Thyroid gland (tissue), 4 donors: ENCODE measurements around the gene SMIM32.

ENCODE experiments used
- POLR2A ChIP-seq, 2 donors: fragments of 450-650 bp; IDR thresholded peaks; one replicate each; pipeline ENCODE4 v1.6.1; 2017; ENCODE audit warnings: antibody characterized with exemption in 2 of 2, mild to moderate bottlenecking in 2 of 2, moderate library complexity in 1 of 2
- TF ChIP-seq, protein P1 (sequence below), 6 experiments: fragments of 200-600 bp in 3 of 6; fragments of 450-650 bp in 3 of 6; sonication (generic) in 3 of 6; IDR thresholded peaks; one replicate each; pipeline ENCODE4 v1.5.1; 2016 to 2019; ENCODE audit warnings: antibody characterized with exemption in 6 of 6, mild to moderate bottlenecking in 2 of 6, inconsistent platforms in 1 of 6, moderate library complexity in 1 of 6

DNA sequence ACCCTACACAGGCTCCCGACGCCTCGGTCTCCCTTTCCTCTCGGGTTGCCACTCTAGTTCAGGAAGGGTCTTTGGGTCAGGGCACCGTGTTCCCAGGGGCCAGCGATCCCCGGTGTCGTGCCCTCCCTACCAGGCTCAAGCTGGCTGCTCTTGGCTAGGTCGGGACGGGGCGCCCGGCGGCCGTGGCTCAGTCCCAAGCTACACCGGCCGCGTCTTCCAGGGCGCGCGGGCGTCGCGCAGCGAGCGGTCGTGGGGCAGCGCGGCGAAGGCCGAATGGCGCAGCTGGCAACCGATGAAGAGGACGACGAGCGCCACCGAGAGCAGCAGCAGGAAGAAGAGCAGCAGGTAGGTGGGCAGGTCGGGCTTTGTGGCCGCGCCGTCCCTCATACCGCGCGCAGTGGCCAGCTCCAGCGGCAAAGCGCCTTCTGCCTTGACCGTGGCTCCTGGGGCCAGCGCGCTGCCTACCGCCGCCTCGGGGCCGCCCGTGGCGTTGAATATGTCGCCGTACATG lies 892 bp downstream of the SMIM32 start:
- TF ChIP-seq, protein P1, sequence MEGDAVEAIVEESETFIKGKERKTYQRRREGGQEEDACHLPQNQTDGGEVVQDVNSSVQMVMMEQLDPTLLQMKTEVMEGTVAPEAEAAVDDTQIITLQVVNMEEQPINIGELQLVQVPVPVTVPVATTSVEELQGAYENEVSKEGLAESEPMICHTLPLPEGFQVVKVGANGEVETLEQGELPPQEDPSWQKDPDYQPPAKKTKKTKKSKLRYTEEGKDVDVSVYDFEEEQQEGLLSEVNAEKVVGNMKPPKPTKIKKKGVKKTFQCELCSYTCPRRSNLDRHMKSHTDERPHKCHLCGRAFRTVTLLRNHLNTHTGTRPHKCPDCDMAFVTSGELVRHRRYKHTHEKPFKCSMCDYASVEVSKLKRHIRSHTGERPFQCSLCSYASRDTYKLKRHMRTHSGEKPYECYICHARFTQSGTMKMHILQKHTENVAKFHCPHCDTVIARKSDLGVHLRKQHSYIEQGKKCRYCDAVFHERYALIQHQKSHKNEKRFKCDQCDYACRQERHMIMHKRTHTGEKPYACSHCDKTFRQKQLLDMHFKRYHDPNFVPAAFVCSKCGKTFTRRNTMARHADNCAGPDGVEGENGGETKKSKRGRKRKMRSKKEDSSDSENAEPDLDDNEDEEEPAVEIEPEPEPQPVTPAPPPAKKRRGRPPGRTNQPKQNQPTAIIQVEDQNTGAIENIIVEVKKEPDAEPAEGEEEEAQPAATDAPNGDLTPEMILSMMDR (IDR thresholded peaks at IDR 0.05): no peak
- TF ChIP-seq POLR2A (IDR thresholded peaks at IDR 0.05): no peak
